Pericardium fibroblast (primary cell): ENCODE measurements around the gene MYO1E. TPM values are rescaled to one million over a fixed set of nuclear protein-coding genes. Genes with fewer than 3 reads are reported as not detected.

Source experiments
- total RNA-seq: library from RNA; depleted of rRNA; stranded (reverse); fragments of >200 nt; gene quantifications from 2 replicates; pipeline ENCODE4 v1.2.3, GENCODE V29; 2015

Gene MYO1E
- total RNA-seq, result 88.0 and 95.3 TPM in 2 replicates

DNA sequence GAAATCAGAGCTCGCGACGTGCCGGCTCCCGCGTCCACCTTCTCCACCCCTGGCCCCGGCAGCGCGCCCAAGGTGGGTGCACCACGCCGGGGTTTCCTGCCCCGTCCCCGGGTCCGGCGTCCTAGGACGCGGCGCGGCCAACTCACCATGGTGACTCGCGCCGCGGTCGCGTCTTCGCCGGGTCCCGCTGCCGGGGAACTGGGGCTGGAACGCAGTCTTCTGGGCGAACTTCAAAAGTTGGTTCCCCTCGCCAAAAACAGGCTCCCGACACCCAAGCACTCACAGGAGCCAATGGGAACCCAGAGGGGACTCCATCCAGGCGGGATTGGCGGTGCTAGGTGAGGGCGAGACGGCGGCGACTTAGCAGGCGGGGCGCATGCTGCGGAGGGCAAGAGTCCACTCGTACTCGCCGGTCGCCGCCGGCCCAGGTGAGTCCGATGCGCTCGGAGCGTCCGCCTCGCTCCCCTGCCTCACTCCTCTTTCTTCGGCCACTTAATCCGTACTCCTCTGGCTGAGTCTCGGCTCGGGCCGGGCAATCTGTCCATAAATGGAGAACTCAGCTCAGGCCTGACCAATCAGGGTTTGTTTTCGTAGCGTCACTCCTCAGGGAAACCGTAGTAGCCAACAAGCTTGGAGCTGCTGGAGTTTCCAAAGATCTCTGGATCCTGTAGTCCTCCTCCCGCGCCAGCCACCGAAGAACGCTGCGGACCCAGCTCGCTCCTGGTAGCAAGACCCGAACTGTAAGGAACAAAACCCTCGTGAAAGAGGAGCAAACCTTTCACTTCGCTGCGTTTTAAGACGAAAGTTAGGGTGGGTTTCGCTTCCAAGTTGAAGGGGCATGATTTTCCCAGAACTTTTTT is at the start of gene MYO1E:
Gene MYO1E (minus strand): TSS at position 520 of the 860 bp plus-strand sequence. CDS start 371 bp downstream, at position 149.

DNA sequence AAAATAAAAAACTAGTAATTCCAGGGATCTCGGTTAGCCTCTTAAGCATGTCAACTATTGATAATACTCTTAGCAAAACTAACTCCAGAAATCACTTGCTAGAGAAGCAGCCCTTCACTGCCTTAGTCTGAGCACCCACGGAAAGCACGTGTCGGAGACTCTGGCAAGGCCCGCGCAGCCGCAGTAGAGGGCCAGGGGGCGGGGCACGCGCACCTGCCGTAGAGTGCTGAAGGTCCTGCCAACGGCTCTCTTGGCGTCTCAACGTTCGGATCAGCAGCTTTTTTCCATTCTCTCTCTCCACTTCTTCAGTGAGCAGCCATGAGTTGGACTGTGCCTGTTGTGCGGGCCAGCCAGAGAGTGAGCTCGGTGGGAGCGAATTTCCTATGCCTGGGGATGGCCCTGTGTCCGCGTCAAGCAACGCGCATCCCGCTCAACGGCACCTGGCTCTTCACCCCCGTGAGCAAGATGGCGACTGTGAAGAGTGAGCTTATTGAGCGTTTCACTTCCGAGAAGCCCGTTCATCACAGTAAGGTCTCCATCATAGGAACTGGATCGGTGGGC is 166.0 kb downstream of the MYO1E start, which contains the start of gene LDHAL6B:
Gene LDHAL6B (plus strand): TSS at position 221 of the 561 bp plus-strand sequence. CDS start 98 bp downstream, at position 319.

DNA sequence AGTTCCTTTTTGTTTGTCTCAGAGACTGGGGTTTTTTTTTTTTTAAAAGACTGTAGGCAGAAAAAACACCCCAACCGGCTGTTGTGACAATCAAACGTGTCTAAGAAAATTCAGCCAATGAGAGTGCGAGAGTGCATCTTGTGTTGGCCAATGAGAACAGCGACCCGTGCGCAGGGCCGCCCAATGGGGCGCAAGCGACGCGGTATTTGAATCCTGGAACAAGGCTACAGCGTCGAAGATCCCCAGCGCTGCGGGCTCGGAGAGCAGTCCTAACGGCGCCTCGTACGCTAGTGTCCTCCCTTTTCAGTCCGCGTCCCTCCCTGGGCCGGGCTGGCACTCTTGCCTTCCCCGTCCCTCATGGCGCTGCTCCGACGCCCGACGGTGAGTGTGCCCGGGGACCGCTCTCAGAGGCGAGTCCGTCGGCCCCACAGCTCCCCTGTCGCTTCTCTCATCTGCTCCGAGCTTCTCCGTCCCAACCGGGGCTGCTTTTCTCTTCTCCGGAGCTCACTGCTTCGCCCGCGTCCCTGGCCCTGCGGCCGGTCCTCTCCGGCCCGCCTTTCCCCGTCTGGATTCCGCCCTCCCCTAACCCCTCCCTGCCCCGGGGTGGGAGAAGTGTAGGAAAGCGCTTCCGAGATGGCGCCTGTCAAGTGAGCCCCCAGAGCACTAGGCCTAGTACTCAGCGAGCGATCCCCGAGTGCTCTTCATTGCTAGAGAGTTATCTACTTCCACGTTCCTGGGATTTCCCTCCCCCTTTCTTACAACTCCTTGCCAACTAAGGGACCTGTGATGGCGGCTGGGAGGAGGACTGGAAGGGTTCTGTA is 267.5 kb downstream of the MYO1E start, which contains the start of gene CCNB2:
Gene CCNB2 (plus strand): TSS at position 235 of the 821 bp plus-strand sequence. CDS start 123 bp downstream, at position 358.

Other genes starting within 250 kb of the MYO1E start
- not detected in 2 replicates for gene LDHAL6B, start 166.0 kb downstream of the MYO1E start, total RNA-seq
- gene FAM81A, start 65.3 kb upstream of the MYO1E start, total RNA-seq, result 0.12 TPM in 1 of 2 replicates, not detected in the other
- gene GCNT3, start 238.9 kb upstream of the MYO1E start, total RNA-seq, result not detected in 2 replicates